SK-N-DZ (cell line): ENCODE data around the gene SEPTIN11. TPM values are rescaled to one million over a fixed set of nuclear protein-coding genes. Genes with fewer than 3 reads are reported as not detected.

Experiments used
- DNase-seq: peaks from one replicate; pipeline ENCODE4 v3.0.0-alpha.2; 2015; ENCODE audit warnings: low spot score
- polyA plus RNA-seq, 2 experiments: library from polyadenylated mRNA; depleted of rRNA; stranded (reverse); fragments of >200 nt; gene quantifications; 2 replicates each; pipeline ENCODE4 v1.2.3, GENCODE V29; 2014

Gene SEPTIN11
- 69.7 and 73.0 TPM in 2 replicates for polyA plus RNA-seq (2014; cell fraction: cytosol; rRNA removed)
- polyA plus RNA-seq (2014; cell fraction: nucleus; rRNA removed): 31.8 and 42.9 TPM in 2 replicates

GRCh38 chr4:76949276-76950051 lies at the start of gene SEPTIN11:
Gene SEPTIN11 (plus strand): TSS chr4:76949752. CDS start chr4:76949904, 152 bp downstream.
- DNase-seq: peak; percentile 91

- no peak for DNase-seq
These were observed 47.2 kb upstream of the SEPTIN11 start for GRCh38 chr4:76902233-76902890.

GRCh38 chr4:76904646-76905190 lies 44.8 kb upstream of the SEPTIN11 start:
- no peak for DNase-seq

GRCh38 chr4:76905521-76905920 lies 44.0 kb upstream of the SEPTIN11 start:
- DNase-seq: no peak

- DNase-seq: no peak
These were observed 39.8 kb upstream of the SEPTIN11 start for GRCh38 chr4:76909711-76910110.

- no peak for DNase-seq
These were observed 28.8 kb upstream of the SEPTIN11 start for GRCh38 chr4:76920715-76921114.

- no peak for DNase-seq
These were observed 25.8 kb upstream of the SEPTIN11 start for GRCh38 chr4:76923619-76924357.

- no peak for DNase-seq
These were observed 22.7 kb upstream of the SEPTIN11 start for GRCh38 chr4:76926841-76927240.

- DNase-seq: no peak
These were observed 18.9 kb upstream of the SEPTIN11 start for GRCh38 chr4:76930685-76931084.

- no peak for DNase-seq
These were observed 18.5 kb upstream of the SEPTIN11 start for GRCh38 chr4:76931087-76931486.

GRCh38 chr4:76931576-76932276 lies 17.8 kb upstream of the SEPTIN11 start:
- no peak for DNase-seq

- no peak for DNase-seq
These were observed 10.4 kb upstream of the SEPTIN11 start for GRCh38 chr4:76939184-76939583.

GRCh38 chr4:76943129-76943620 lies 6.4 kb upstream of the SEPTIN11 start:
- no peak for DNase-seq

- DNase-seq: no peak
These were observed 5.8 kb upstream of the SEPTIN11 start for GRCh38 chr4:76943790-76944189.

- no peak for DNase-seq
These were observed 2.2 kb upstream of the SEPTIN11 start for GRCh38 chr4:76947369-76947768.

- DNase-seq: peak; percentile 93
These were observed 893 bp upstream of the SEPTIN11 start for GRCh38 chr4:76948443-76949275.

GRCh38 chr4:76950052-76950955 lies 752 bp downstream of the SEPTIN11 start:
- DNase-seq: peak; percentile 47

GRCh38 chr4:76950956-76951671 lies 1.6 kb downstream of the SEPTIN11 start:
- peak; percentile 31 for DNase-seq

GRCh38 chr4:76951672-76952010 lies 2.1 kb downstream of the SEPTIN11 start:
- DNase-seq: no peak
